Measurements from ENCODE around the gene SLAIN2. TPM values are rescaled to one million over a fixed set of nuclear protein-coding genes. Genes with fewer than 3 reads are reported as not detected.

SLAIN2 gene
- total RNA-seq, 1 donor from 2014 or later, result 47.6 TPM

DNA sequence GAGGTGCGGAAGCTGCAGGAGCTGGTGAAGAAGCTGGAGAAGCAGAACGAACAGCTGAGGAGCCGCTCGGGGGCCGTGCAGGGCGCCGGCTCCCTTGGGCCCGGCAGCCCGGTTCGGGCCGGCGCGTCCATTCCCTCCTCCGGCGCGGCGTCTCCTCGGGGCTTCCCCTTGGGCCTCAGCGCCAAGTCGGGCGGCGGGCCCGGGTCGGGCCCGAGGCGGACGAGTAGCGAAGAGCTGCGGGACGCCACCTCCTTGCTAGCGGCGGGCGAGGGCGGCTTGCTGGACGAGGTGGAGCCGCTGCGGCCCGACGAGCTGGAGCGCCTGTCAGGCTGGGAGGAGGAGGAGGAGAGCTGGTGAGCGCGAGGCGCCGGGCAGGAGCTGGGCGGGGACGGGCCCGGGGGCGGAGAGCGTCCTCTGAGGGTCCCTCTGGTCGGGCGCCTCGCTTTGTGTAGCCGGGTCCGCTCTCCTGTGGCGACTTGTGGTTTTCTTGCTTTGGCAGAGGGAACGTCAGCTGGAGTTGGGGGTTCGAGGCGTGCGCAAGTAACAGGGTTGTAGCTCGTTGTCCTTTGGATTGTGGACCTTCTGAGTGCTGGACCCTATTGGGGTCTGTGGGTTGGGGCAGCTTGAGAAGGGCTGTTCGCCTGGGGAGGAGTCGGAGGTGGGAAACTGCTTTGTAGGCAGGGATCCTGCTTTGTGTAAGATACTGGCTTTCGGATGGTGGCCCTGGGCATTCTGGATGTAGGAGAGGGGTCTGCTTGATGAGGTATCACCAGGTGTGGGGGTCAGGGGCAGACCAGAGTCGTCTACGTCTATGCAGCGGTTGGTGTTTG, 662 bp downstream of the SLAIN2 start:
- Mint-ChIP-seq H3K9me3 (no peaks in the 10 kb centered on the region), H3K36me3 (ENCODE audit: low read depth) (no peaks in the 10 kb centered on the region), H3K4me1 (peaks cover 53% of the 10 kb centered on the region), H3K27ac (ENCODE audit: unreplicated experiment) (peak overlapping the region; percentile 99), H3K27me3 (ENCODE audit: low read depth) (no peaks in the 10 kb centered on the region), H3K4me3 (peak overlapping the region; percentile 97)
- DNase-seq (ENCODE audit: low read depth, low spot score), result peak; percentile 56
- TF ChIP-seq, protein P1, sequence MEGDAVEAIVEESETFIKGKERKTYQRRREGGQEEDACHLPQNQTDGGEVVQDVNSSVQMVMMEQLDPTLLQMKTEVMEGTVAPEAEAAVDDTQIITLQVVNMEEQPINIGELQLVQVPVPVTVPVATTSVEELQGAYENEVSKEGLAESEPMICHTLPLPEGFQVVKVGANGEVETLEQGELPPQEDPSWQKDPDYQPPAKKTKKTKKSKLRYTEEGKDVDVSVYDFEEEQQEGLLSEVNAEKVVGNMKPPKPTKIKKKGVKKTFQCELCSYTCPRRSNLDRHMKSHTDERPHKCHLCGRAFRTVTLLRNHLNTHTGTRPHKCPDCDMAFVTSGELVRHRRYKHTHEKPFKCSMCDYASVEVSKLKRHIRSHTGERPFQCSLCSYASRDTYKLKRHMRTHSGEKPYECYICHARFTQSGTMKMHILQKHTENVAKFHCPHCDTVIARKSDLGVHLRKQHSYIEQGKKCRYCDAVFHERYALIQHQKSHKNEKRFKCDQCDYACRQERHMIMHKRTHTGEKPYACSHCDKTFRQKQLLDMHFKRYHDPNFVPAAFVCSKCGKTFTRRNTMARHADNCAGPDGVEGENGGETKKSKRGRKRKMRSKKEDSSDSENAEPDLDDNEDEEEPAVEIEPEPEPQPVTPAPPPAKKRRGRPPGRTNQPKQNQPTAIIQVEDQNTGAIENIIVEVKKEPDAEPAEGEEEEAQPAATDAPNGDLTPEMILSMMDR (conservative IDR thresholded peaks at IDR 0.05), result peak; percentile 6

DNA sequence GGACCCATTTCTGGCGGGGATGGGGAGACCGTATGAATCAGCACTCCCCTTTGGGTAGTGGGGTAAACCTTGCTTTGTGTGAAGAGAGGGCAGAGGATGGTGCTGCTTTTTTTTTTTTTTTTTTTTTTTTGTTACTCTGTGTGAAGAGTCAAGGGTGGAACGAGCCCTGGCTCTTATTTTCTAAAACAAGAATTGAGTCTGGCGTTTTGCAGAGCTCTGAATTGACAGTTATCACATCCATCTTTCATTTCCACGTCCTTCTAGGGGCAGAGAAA, 1.2 kb downstream of the SLAIN2 start:
- DNase-seq (ENCODE audit: low read depth, low spot score), result no peak
- Mint-ChIP-seq H3K27me3 (ENCODE audit: low read depth) (no peaks in the 10 kb centered on the region), H3K27ac (ENCODE audit: unreplicated experiment) (peak overlapping the region; percentile 99), H3K9me3 (no peaks in the 10 kb centered on the region), H3K4me3 (peak overlapping the region; percentile 97), H3K36me3 (ENCODE audit: low read depth) (no peaks in the 10 kb centered on the region), H3K4me1 (peaks cover 54% of the 10 kb centered on the region)
- TF ChIP-seq, protein P1 (conservative IDR thresholded peaks at IDR 0.05), result no peak

- peak overlapping the region; percentile 97 for H3K4me3 Mint-ChIP-seq
Measured at GRCh38 chr4:48343035-48343434, 1.7 kb downstream of the SLAIN2 start.

GRCh38 chr4:48343551-48343950, 2.2 kb downstream of the SLAIN2 start:
- Mint-ChIP-seq H3K4me3 (peak overlapping the region; percentile 97), H3K27me3 (ENCODE audit: low read depth) (no peaks in the 10 kb centered on the region), H3K36me3 (ENCODE audit: low read depth) (no peaks in the 10 kb centered on the region), H3K4me1 (peaks cover 63% of the 10 kb centered on the region), H3K9me3 (no peaks in the 10 kb centered on the region), H3K27ac (ENCODE audit: unreplicated experiment) (no peak overlapping the region)
- TF ChIP-seq, protein P1 (conservative IDR thresholded peaks at IDR 0.05), result no peak
- DNase-seq (ENCODE audit: low read depth, low spot score), result no peak

More at GRCh38 chr4:48343035-48343434, 1.7 kb downstream of the SLAIN2 start:
- no peak for DNase-seq (ENCODE audit: low read depth, low spot score)
- TF ChIP-seq, protein P1 (conservative IDR thresholded peaks at IDR 0.05), result no peak
- H3K36me3 Mint-ChIP-seq (ENCODE audit: low read depth), result no peaks in the 10 kb centered on the region
- no peak overlapping the region for H3K27ac Mint-ChIP-seq (ENCODE audit: unreplicated experiment)
- no peaks in the 10 kb centered on the region for H3K9me3 Mint-ChIP-seq
- H3K27me3 Mint-ChIP-seq (ENCODE audit: low read depth), result no peaks in the 10 kb centered on the region
- H3K4me1 Mint-ChIP-seq, result peaks cover 58% of the 10 kb centered on the region

- Mint-ChIP-seq H3K4me3 (peak overlapping the region; percentile 4), H3K36me3 (ENCODE audit: low read depth) (no peaks in the 10 kb centered on the region), H3K4me1 (peaks cover 60% of the 10 kb centered on the region), H3K27ac (ENCODE audit: unreplicated experiment) (no peak overlapping the region), H3K27me3 (ENCODE audit: low read depth) (no peaks in the 10 kb centered on the region), H3K9me3 (no peaks in the 10 kb centered on the region)
- TF ChIP-seq, protein P1 (conservative IDR thresholded peaks at IDR 0.05), result no peak
- no peak for DNase-seq (ENCODE audit: low read depth, low spot score)
Measured at GRCh38 chr4:48345542-48345941, 4.2 kb downstream of the SLAIN2 start.

All from neural crest cell (in vitro differentiated cells).